ENCODE results near the gene C12orf76.

DNA sequence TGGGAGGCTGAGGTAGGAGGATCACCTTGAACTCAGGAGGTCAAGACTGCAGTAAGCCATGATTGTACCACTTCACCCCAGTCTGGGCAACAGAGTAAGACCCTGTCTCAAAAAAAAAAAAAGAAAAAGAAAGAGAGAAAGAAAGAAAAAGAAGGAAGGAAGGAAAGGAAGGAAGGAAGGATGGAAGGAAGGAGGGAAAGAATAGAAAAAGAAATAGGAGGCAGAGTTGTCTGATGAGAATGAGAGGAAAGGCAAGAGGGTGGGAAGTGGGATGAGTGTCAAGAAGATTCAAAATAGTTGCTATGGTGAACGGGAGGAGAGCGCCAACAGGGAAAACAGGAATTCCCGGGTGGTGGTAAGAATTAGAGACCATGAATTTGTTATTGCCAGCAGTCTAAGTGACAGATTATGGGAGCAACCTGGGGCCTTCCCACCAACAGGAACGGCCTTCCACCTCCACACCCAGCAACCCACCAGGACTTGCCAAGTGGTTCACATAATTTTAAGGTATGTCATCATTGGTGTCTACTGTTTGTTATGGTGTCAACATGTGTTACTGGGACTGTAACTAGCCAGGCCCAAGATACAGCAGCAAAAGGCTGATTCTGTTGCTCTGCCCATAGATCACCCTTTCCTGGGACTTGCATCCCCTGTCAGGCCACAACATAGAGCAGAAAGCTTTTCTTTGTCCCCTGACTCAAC lies 36.1 kb upstream of the C12orf76 start:
- TF ChIP-seq POLR2A (IDR thresholded peaks at IDR 0.05), result no peak
- TF ChIP-seq, protein P1, sequence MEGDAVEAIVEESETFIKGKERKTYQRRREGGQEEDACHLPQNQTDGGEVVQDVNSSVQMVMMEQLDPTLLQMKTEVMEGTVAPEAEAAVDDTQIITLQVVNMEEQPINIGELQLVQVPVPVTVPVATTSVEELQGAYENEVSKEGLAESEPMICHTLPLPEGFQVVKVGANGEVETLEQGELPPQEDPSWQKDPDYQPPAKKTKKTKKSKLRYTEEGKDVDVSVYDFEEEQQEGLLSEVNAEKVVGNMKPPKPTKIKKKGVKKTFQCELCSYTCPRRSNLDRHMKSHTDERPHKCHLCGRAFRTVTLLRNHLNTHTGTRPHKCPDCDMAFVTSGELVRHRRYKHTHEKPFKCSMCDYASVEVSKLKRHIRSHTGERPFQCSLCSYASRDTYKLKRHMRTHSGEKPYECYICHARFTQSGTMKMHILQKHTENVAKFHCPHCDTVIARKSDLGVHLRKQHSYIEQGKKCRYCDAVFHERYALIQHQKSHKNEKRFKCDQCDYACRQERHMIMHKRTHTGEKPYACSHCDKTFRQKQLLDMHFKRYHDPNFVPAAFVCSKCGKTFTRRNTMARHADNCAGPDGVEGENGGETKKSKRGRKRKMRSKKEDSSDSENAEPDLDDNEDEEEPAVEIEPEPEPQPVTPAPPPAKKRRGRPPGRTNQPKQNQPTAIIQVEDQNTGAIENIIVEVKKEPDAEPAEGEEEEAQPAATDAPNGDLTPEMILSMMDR (IDR thresholded peaks at IDR 0.05 in 4 of 5, conservative IDR thresholded peaks at IDR 0.05 in 1 of 5), result no peak
